Activated T-cell treated with anti-CD3 and anti-CD28 coated beads, Interleukin-2, amount 50 U/mL, for 1 hour (primary cell): ENCODE data around the gene MMP24OS.
"Not testable (repeated sequence)": the region's sequence is repeated elsewhere in the genome, so short reads cannot be mapped to it uniquely, and the experiment has no call there.

ENCODE experiments used
- DNase-seq: peaks from one replicate; pipeline ENCODE4 v3.0.0-alpha.2; 2020

The MMP24OS gene

GRCh38 chr20:35277531-35278395 lies at the start of gene MMP24OS:
MMP24OS (minus strand) TSS chr20:35278122; CDS start chr20:35277929, 193 bp downstream.
- peak; percentile 90 for DNase-seq

DNA sequence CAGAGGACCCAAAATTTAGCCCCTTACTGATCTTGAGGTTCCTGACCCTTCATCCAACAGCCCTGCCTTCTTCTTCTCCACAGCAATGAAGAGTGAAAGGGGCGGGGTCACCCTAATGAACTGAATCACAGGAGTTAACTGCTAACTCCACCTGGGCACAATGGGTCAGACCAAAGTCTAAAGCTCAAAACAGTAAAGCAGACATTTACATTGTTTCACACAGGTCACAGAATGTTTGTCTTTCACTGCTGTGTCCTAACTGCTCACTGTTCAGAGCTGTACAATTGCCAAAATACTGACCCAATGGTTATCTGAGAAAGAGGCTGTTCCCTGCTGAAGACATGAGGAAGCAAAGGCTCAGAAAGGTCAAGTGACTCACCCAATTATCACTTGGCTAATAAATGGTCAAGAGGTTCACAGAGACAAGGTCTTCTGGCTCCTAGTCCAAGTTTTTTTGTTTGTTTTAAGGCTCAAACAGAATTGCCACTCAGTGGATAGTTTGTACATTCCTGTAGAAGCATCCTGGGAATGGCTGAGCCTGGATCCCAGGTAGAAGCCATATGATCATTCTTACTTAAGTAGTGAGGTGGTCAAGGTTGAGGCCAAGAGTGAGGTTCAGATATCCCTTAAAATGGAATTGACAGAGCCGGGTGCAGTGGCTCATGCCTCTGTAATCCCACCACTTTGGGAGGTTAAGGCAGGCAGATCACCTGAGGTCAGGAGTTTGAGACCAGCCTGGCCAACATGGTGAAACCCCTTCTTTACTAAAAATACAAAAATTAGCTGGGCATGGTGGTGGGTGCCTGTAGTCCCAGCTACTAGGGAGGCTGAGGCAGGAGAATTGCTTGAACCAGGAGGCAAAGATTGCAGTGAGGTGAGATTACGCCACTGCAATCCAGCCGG lies 49.4 kb upstream of the MMP24OS start:
- DNase-seq = no peak

DNA sequence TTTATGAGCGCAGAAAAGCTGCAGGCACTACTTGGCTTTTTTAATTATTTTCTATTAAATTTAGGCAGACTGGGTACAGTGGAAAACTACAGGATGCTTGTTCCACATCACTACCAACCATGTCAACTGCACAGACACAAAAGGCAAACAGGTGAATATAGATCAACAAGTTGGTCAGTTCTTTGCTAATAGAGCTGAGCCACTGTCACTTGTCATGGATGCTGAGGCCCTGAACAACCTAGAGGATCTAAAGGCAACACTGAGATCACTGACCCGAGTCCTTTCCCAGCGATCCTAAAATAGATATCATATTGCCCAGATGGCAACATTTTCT lies 48.8 kb upstream of the MMP24OS start:
- DNase-seq = no peak

GRCh38 chr20:35326021-35326739 lies 48.3 kb upstream of the MMP24OS start:
- DNase-seq = no peak

DNA sequence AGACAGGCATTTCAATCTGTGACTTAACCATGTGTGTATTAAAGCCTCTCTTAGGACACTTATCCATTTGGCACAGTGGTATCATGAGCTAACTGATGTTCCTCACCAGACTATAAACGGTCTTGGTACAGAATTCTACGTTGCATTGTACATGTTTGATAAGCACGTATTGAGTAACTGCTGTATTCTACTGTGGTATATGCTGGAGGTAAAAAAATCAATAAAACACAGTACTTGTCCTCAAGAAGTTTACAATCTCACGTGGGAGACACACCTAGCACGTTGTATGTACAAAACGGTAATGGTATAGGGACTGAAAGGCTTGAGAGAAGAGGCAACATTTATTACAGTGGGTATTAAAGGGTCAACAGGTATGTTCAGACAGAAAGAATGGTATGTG lies 47.5 kb upstream of the MMP24OS start:
- no peak for DNase-seq

DNA sequence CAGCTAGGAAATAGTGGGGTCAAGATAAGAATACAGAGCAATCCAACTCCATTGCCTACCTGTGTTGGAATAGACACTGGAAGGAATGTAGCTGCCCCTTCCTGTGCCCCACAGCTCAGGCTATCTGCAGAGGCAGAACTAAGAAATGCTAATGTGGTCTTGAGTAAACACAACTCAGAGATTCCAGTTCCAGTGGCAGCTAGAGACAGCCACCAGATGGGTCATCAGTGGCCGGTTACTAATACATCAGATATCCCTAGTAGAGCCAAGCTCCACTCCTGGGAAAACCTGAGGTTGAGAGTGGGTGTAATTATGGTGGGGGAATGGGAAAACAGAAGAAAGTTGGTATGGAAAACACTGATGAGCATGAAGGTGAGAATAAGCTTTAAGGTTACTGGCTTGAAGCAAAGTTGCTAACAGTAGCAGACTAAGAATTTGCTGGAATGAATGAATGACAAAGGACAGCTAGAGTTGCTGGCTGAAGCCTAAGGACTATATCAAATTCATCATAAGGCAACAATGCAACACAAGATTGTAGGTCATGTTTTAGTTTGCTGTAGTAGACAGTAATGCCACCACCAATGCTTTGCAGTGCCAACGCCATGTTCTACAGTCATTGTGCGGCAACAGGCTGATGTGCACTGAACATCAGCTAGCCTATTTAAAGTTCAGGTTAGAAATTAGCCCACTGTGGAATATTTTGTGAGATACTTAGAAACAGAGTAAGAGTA lies 42.6 kb upstream of the MMP24OS start:
- no peak for DNase-seq

GRCh38 chr20:35319871-35320197 lies 41.9 kb upstream of the MMP24OS start:
- DNase-seq = no peak

GRCh38 chr20:35319192-35319870 lies 41.4 kb upstream of the MMP24OS start:
- DNase-seq = no peak

- DNase-seq = no peak
These were observed 40.7 kb upstream of the MMP24OS start for GRCh38 chr20:35318502-35319157.

- DNase-seq = no peak
These were observed 39.7 kb upstream of the MMP24OS start for GRCh38 chr20:35317416-35318210.

GRCh38 chr20:35316086-35316485 lies 38.2 kb upstream of the MMP24OS start:
- DNase-seq = no peak

DNA sequence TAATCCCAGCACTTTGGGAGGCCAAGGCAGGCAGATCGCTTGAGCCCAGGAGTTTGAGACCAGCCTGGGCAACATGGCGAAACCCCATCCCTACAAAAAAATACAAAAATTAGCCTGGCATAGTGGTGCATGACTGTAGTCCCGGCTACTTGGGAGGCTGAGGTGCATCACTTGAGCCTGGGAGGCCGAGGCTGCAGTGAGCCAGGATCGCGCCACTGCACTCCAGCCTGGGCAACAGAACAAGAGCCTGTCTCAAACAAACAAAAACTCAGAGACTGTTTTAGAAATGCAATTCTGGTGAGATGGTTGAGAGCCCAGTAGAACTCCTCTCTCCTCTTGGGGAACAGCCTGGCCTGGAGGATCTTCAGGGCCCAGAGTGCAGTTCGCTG lies 37.7 kb upstream of the MMP24OS start:
- DNase-seq = not testable (repeated sequence)

GRCh38 chr20:35314816-35315631 lies 37.1 kb upstream of the MMP24OS start:
- DNase-seq = no peak

GRCh38 chr20:35312318-35312717 lies 34.4 kb upstream of the MMP24OS start:
- no peak for DNase-seq

GRCh38 chr20:35311822-35312221 lies 33.9 kb upstream of the MMP24OS start:
- no peak for DNase-seq

- DNase-seq = no peak
These were observed 33.5 kb upstream of the MMP24OS start for GRCh38 chr20:35311409-35311808.

DNA sequence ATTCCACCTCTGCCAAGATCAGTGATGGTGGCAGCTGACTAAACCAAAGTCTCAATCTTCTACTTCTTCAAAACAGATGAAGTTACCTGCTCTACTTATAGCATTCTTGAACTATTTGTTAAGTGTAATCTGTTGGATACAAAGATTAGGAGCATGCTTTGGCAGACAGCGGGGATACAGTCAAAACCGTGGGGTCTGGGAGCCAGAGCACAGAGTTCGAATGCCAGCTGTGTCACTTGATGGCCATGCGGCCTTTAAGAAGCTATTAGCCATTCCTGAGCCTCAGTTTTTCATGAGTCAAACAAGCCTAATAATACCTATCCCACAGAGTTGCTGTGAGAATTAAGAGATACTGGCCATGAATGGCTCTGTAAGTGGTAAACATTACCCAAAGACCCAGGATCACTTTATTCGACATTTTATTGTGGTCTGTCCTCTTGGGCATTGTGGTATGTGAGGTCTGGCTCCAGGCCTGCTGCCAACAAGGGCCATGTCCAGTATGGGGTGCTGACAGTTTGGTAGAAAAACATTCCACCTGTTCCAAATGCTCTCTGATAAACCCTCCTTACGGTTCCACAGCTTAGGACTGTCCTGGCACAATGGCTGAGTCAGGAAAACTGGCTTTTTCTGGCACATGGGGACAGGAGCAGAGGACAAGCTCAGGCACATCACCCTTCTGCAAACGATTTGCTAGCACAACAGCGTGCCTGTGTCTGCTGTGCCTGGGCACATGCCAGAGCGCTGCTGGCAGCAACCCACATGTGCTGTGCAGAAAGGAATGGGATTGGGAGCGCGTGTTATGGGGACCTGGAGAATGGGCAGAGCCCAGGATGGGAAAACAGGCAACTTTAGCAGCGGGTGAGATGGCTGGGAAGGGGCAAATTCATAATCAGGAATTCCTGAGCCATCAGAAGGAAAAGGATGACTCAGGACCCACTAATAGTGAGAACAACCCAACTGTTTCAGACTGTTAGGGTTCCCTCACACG lies 30.0 kb upstream of the MMP24OS start:
- DNase-seq = no peak

DNA sequence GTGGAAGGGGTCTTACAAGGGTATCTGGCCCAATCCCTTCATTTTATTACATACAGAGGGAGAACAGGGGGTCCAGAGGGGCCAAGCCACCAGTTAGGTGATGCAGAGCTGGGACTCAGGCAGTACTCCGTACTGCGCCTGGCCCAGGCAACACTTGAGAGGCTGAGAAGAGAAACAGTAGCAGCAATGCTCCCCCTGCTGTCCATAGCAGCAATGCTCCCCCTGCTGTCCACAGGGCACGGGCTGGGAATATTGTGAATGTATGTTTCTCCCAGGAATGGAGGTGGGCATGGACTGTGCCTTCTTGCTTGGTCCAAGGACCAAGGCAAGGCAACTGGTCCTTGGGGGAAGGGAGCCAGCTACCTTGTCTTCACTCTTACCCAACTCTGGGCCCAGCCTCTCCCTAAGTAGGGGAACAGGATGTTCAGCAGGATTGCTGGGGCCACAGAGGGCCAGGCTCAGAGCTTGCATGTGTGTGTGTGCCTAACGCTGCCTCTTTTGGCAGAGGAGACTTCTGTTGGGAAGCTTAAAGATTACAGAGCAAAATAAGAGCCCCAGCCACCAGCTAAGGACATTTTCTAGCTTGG lies 29.1 kb upstream of the MMP24OS start:
- DNase-seq = peak; percentile 35
